Measurements from ENCODE around the gene RPGR.

DNA sequence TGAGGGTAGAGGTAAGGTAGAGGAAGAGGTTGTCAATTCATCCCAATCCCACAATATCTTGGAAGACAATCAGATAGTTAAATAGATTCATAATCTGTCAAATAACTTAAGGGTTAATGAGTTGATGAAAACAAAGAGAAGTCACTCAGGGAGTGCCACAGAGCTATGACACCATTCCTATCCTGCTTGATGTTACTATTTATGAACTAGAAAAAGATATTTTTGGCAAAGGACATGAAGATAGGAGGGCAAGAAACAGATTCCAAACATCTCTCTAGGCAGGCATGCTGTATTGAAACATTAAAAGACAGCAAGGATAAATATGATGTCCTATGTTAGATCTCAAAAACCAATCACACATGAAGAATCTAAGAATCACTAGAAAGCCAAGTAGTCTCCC is 103.1 kb downstream of the RPGR start:
- no peak for TF ChIP-seq POLR2A (IDR thresholded peaks at IDR 0.05)
- TF ChIP-seq, protein P1, sequence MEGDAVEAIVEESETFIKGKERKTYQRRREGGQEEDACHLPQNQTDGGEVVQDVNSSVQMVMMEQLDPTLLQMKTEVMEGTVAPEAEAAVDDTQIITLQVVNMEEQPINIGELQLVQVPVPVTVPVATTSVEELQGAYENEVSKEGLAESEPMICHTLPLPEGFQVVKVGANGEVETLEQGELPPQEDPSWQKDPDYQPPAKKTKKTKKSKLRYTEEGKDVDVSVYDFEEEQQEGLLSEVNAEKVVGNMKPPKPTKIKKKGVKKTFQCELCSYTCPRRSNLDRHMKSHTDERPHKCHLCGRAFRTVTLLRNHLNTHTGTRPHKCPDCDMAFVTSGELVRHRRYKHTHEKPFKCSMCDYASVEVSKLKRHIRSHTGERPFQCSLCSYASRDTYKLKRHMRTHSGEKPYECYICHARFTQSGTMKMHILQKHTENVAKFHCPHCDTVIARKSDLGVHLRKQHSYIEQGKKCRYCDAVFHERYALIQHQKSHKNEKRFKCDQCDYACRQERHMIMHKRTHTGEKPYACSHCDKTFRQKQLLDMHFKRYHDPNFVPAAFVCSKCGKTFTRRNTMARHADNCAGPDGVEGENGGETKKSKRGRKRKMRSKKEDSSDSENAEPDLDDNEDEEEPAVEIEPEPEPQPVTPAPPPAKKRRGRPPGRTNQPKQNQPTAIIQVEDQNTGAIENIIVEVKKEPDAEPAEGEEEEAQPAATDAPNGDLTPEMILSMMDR (IDR thresholded peaks at IDR 0.05): no peak
